A673 (cell line): Measurements from ENCODE around the gene B3GNT2. TPM values are rescaled to one million over a fixed set of nuclear protein-coding genes. Genes with fewer than 3 reads are reported as not detected.

Experiments
- BruUV-seq: library from RNA; stranded (reverse); fragments of 400-500 nt; replicated peaks from 2 replicates; lab custom pipeline; 2021; lab: Mats Ljungman, UMichigan
- CTCF ChIA-PET: fragments of 300-600 bp; sonication (Branson Sonifier 250); formaldehyde crosslinking; loops from one replicate; lab custom pipeline; 2022; ENCODE audit warnings: antibody characterized with exemption; lab: Charles Lee
- POLR2A ChIA-PET: fragments of 300-600 bp; sonication (Branson Sonifier 250); formaldehyde crosslinking; loops from one replicate; lab custom pipeline; 2022; ENCODE audit warnings: antibody characterized with exemption; ENCODE audit not compliant: low non-redundant PET; lab: Charles Lee
- DNase-seq: peaks from one replicate; pipeline ENCODE4 v3.0.0-alpha.2; 2015; ENCODE audit warnings: low spot score
- H3K27ac ChIP-seq: fragments of 200-600 bp; sonication (generic); 2 replicates; pipeline ENCODE4 v1.5.1; 2016; ENCODE audit warnings: mixed run types, low read depth, mild to moderate bottlenecking, mixed read lengths, antibody characterized with exemption, low read length; ENCODE audit not compliant: poor library complexity, severe bottlenecking
- H3K27me3 ChIP-seq: fragments of 200-600 bp; sonication (generic); replicated peaks from 2 replicates; pipeline ENCODE4 v1.6.1; 2017; ENCODE audit warnings: mixed run types, low read depth, mild to moderate bottlenecking, mixed read lengths, antibody characterized with exemption, low read length; ENCODE audit not compliant: insufficient read depth, poor library complexity
- H3K36me3 ChIP-seq: fragments of 200-600 bp; sonication (generic); 2 replicates; pipeline ENCODE4 v1.6.1; 2016; ENCODE audit warnings: mixed run types, mild to moderate bottlenecking, mixed read lengths, antibody characterized with exemption, low read length; ENCODE audit not compliant: insufficient read depth, poor library complexity, severe bottlenecking
- H3K4me1 ChIP-seq: fragments of 200-600 bp; sonication (generic); 2 replicates; pipeline ENCODE4 v1.6.1; 2017; ENCODE audit warnings: mixed run types, mild to moderate bottlenecking, mixed read lengths, antibody characterized with exemption, low read length; ENCODE audit not compliant: insufficient read depth, poor library complexity, severe bottlenecking
- H3K4me3 ChIP-seq: fragments of 200-600 bp; sonication (generic); 2 replicates; pipeline ENCODE4 v1.5.1; 2016; ENCODE audit warnings: low read depth, mixed run types, mild to moderate bottlenecking, mixed read lengths, low read length; ENCODE audit not compliant: poor library complexity, severe bottlenecking
- H3K9me3 ChIP-seq: fragments of 200-600 bp; sonication (generic); 2 replicates; pipeline ENCODE4 v1.6.1; 2016; ENCODE audit warnings: mixed run types, low read depth, mild to moderate bottlenecking, mixed read lengths, antibody characterized with exemption, low read length; ENCODE audit not compliant: poor library complexity, severe bottlenecking
- CTCF ChIP-seq: fragments of 300-800, 200-600 bp; sonication (generic); conservative IDR thresholded peaks from 2 replicates; pipeline ENCODE4 v1.5.1; 2017; ENCODE audit warnings: low read depth, mild to moderate bottlenecking, antibody characterized with exemption, low read length, moderate library complexity, mixed read lengths
- EZH2 ChIP-seq: fragments of 200-600 bp; sonication (generic); IDR thresholded peaks from 2 replicates; pipeline ENCODE4 v1.6.1; 2017; ENCODE audit warnings: borderline replicate concordance, low read depth, mild to moderate bottlenecking, mixed read lengths, antibody characterized with exemption, low read length; ENCODE audit not compliant: poor library complexity, severe bottlenecking
- intact Hi-C: fragments of 100-400 bp; cut with micrococcal nuclease; formaldehyde crosslinking; loops from one replicate; pipeline ENCODE4 v1.10.0; 2022; ENCODE audit not compliant: unreplicated experiment
- total RNA-seq: library from RNA; stranded (reverse); gene quantifications from 2 replicates; pipeline ENCODE4 v1.2.3, GENCODE V29; 2021

Gene B3GNT2
- total RNA-seq, 1 experiment from 2014 or later, result 6.5 TPM

DNA sequence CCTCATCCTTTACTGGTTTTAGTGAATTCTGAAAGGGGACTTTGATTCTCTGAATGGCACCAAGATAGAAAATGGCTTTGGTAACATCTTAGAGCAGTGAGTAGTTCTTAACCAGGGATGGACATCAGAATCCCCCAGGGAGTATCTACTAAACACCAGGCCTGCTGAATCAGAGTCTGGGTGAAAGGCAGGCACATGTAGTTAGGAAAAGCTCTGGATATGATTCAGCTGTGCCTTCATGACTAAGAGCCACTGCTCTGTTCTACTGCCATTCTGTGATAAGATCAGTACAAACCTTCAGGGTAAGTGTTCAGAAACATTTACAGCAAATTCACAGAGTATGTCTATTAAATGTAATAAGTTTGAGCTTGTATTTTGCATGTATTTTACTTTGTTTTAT is 46.2 kb upstream of the B3GNT2 start:
- Histone ChIP-seq H3K4me1 (no peaks in the 10 kb centered on the region), H3K9me3 (no peaks in the 10 kb centered on the region), H3K4me3 (no peak overlapping the region), H3K27me3 (no peaks in the 10 kb centered on the region), H3K36me3 (no peaks in the 10 kb centered on the region), H3K27ac (no peak overlapping the region)
- intact Hi-C loops, result no loop called here
- TF ChIP-seq CTCF (no peak), EZH2 (no peak)
- ChIA-PET POLR2A (no interaction called here), CTCF (no interaction called here)
- no TSS peak for BruUV-seq
- DNase-seq, result peak; percentile 32

GRCh38 chr2:62150597-62151305 is 45.2 kb upstream of the B3GNT2 start:
- no peak overlapping the region for H3K27ac ChIP-seq
- no peak for DNase-seq
- no peaks in the 10 kb centered on the region for H3K27me3 ChIP-seq
- no peaks in the 10 kb centered on the region for H3K9me3 ChIP-seq
- H3K4me1 ChIP-seq, result no peaks in the 10 kb centered on the region
- ChIA-PET CTCF (no interaction called here), POLR2A (interaction anchor here (0.5 kb wide), 1 partner anchor 192 kb away, joined by 3 read pairs; no protein-coding TSS in a partner anchor)
- no TSS peak for BruUV-seq
- H3K4me3 ChIP-seq, result no peak overlapping the region
- intact Hi-C loops, result no loop called here
- TF ChIP-seq EZH2 (no peak), CTCF (no peak)
- no peaks in the 10 kb centered on the region for H3K36me3 ChIP-seq

DNA sequence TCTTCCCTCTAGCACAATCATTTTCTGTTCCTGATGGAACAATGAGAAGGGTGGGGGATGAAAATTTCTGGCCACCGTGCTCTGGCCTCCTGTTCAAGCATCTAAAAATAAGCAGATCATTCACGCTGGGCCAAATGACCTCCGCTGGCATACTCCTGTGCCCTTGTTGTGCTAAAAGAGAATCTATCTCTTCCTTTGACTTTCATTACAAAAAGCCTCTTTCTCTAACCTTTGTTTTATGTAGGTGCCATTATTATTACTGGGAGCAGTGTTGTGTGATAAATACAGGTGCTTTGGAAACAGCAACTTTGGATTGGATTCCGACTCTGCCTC is 44.6 kb upstream of the B3GNT2 start:
- no peaks in the 10 kb centered on the region for H3K36me3 ChIP-seq
- TF ChIP-seq EZH2 (no peak), CTCF (no peak)
- BruUV-seq, result no TSS peak
- POLR2A ChIA-PET, result interaction anchor here (0.5 kb wide), 1 partner anchor 192 kb away, joined by 3 read pairs; no protein-coding TSS in a partner anchor
- intact Hi-C loops, result no loop called here
- H3K9me3 ChIP-seq, result no peaks in the 10 kb centered on the region
- CTCF ChIA-PET, result no interaction called here
- DNase-seq, result no peak
- no peak overlapping the region for H3K27ac ChIP-seq
- H3K4me1 ChIP-seq, result no peaks in the 10 kb centered on the region
- no peak overlapping the region for H3K4me3 ChIP-seq
- H3K27me3 ChIP-seq, result no peaks in the 10 kb centered on the region
